Suppressor macrophage treated with lipopolysaccharide for 4 hours (primary cell): Measurements from ENCODE around the gene NEDD8.
"Not testable (repeated sequence)": the region's sequence is repeated elsewhere in the genome, so short reads cannot be mapped to it uniquely, and the experiment has no call there.

Experiments
- DNase-seq: peaks from one replicate; pipeline ENCODE4 v3.0.0-alpha.2; 2020

NEDD8 gene

DNA sequence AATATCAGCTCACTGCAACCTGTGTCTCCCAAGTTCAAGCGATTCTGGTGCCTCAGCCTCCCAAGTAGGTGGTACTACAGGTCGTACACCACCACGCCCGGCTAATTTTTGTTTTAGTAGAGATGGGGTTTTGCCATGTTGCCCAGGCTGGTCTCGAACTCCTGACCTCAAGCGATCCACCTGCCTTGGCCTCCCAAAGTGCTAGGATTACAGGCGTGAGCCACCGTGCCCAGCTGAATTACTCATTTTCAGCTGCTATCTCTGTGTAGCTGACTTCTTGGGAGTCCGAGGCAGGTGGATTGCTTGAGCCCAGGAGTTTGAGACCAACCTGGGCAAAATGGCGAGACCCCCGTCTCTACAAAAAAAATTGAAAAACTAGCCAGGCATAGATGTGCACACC lies 13.2 kb upstream of the NEDD8 start:
- DNase-seq: not testable (repeated sequence)

DNA sequence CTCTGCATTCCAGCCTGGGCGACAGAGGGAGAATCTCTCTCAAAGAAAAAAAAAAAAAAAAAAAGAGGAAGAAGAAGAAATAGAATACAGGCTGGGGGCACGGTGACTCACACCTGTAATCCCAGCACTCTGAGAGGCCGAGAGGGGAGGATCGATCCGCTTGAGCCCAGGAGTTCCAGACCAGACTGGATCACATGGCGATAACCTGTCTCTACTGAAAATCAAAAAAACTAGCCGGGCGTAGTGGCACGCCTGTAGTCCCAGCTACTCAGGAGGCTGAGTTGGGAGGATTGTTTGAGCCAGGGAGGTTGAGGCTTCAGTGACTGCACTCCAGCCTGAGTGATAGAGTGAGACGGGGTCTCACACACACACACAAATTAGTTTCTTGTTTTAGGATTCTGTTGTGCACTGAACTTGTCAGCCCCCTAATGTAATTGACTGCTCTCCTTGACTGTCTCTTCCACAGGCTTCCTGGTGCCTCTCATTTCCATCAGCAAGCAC lies 11.2 kb upstream of the NEDD8 start:
- peak; percentile 54 for DNase-seq

DNA sequence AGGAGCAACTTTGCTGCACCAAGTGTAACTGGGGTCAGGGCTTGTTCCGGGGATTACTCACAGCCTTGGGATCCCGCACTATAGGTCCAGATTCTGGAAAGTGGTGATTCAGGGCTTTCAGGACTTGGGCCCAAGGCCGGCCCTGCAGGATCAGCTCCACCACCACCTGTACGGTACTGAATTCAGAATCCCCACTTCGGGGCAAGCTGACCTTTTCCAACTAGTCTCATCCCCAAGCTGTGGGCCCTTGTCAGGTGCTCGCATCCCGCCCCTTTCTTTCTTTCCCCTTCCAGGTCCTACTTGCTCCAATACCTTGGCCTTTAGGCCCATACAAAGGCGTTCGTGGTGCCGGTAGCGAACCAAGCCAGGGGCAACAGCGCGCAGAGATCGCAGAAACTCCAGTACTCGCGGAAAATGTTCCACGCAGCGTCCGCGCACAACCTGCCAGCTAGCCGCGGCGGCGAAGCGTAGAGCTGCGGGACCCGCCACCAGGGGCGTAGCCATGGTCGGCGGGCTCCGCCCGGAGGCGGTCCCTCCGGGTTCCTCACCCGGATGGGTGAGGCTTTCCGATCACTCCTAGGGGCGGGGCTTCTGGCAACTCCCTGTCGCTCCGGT lies 9.8 kb upstream of the NEDD8 start:
- peak; percentile 96 for DNase-seq

- DNase-seq: no peak
Observed at GRCh38 chr14:24240110-24240918, 8.1 kb upstream of the NEDD8 start.

DNA sequence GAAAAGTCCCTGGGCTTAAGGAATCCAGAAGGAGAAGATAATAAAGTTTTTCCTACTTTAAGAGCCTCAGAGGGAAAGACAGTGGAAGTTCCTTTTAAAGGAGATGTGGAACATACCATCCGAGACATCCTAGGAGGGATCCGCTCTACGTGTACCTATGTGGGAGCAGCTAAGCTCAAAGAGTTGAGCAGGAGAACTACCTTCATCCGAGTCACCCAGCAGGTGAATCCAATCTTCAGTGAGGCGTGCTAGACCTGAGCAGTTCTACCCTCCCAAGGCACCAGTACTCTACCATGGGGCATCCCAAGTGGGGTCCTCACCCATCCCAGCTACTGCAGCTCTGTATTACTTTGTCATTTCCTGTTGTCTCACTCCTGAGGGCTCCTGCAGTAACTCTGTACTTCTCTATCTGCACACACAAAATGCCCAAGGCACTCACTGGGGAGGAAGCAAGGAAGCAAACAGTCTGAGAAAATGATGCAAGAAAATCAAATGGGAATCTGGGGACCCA lies 6.4 kb upstream of the NEDD8 start:
- no peak for DNase-seq

GRCh38 chr14:24238123-24238522 lies 6.0 kb upstream of the NEDD8 start:
- no peak for DNase-seq

- no peak for DNase-seq
Observed at GRCh38 chr14:24237463-24237955, 5.3 kb upstream of the NEDD8 start.

- DNase-seq: no peak
Observed at GRCh38 chr14:24236689-24237462, 4.7 kb upstream of the NEDD8 start.

DNA sequence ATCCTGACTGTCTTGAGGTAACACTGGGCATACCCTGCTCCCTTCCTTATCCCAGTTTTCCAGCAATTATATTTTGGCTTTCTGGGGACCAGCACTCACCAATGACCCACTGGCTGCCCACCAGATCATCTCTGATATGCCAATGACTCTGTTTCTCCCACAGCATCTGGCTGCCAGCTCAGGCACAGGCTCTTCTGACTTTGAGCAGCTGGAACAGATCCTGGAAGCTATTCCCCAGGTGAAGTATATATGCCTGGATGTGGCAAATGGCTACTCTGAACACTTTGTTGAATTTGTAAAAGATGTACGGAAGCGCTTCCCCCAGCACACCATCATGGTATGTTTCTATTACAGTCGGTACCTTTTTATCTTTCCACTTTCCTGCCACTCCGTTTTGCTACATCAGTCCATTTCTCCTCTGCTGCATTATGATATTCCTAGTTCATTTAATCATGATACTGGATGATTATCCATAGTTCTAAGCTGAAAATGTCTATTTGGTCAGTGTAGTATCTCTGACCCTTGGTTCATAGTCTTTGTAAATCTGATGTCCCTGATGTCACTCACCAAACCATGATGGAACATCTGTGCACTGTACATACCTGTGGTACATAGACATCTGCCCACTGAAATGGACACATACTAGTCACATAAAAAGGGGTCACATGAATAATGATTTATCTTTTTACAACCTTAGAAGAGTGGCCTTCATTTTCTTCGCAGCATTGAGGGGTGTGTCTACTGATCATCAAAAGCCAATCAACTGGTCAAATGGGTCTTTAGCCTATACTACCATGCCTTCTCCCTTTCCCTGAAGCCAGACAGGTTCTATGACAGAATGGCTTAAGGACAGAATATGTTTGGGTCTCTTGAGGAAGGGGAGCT lies 3.9 kb upstream of the NEDD8 start:
- DNase-seq: no peak

- no peak for DNase-seq
Observed at GRCh38 chr14:24234095-24235005, 2.2 kb upstream of the NEDD8 start.

- no peak for DNase-seq
Observed at GRCh38 chr14:24233538-24233866, 1.3 kb upstream of the NEDD8 start.

GRCh38 chr14:24232645-24233537 lies 724 bp upstream of the NEDD8 start, which contains the start of gene GMPR2:
TSS of gene GMPR2 (plus strand) at chr14:24232929. CDS start at chr14:24233254, 325 bp downstream.
- peak; percentile 32 for DNase-seq

DNA sequence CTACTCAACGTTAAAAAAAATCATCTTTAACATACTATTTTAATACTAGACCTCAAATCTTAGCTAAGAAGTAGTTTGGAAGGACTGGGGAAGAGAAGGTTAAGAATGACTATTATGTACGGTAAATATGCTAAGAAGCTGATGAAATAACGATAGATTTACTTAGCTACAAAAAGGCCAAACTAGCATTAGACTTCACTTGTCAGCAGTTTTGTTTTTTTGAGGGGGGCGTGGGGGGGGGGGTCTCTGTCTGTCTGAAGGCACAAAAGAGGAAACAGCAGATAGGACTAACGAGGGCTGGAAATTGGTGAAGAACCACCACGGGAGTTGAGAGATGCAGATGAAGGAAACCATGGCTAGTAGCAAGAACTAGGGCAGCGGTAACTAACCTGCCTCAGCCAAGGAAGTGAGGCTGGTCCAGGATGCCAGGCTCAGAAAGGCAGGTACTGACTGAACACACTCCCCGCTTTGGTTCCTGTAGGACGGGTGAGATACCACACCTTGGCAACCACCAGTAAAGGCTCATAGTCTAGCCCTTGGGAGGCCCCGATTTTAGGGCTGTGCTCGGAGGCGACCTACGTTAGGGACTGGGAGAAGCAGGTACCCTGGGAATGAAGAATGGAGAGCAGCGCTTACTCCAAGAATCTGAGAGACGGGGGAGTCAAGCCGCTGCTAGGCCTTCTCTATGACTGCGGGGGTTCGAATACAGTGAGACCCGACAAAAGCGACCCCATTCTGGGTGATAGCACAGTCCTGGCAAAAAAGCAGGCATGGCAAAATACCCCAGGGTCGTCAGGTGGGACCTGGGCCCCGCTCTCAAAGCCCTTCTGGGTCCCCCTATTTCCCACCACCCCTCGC lies 675 bp downstream of the NEDD8 start:
- DNase-seq: no peak

DNA sequence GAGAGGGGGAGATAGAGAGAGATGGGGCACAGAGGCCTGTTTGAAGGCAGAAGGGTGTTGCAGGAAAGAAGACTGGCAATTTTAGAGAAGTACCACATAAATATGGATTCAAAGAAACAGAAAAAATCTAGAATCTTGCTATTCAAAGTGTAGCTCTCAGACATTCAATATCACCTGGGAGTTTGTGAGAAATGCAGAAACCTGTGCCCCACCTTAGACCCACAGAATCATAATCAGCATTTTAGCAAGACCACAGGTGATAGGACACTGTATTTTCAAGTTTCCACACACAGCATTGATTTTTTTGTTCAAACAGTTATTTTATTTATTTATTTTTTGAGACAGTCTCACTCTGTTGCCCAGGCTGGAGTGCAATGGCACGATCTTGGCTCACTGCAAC lies 3.3 kb downstream of the NEDD8 start:
- no peak for DNase-seq

DNA sequence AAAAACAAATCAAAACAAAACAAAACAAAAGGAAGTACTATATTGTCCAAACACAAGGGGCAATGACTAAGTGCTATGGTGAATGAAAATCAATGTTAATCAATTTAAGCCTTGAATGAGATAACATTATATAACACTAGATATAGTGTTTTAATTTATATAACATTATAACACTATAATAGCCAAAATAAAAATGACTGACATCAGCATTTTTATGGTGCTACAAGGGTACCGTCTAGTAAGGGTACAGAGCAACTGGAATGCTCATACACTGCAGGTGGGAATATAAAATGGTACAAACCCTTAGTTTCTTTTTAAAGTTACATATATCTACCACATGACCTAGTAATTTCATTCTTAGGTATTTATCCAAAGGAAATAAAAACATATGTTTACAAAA lies 5.7 kb downstream of the NEDD8 start:
- no peak for DNase-seq

- no peak for DNase-seq
Observed at GRCh38 chr14:24224618-24225071, 7.5 kb downstream of the NEDD8 start.

- not testable (repeated sequence) for DNase-seq
Observed at GRCh38 chr14:24222987-24223386, 9.2 kb downstream of the NEDD8 start.

DNA sequence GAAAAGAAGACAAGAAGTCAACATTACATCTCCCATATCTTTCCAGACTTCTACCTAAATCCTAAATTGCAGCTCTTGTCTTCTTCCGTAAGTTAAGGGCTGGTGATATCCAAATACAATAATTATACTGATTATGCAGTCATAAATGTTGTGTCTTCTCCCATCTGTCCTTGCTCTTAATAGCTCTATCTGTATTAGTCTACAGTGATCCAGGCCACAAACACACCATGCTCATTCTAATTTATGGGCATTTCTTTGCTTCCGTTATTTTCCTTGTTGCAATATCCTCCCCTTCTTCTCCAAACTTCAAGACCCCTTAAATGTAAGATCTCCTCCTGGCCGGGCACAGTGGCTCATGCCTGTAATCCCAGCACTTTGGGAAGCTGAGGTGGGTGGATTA lies 12.6 kb downstream of the NEDD8 start:
- no peak for DNase-seq

DNA sequence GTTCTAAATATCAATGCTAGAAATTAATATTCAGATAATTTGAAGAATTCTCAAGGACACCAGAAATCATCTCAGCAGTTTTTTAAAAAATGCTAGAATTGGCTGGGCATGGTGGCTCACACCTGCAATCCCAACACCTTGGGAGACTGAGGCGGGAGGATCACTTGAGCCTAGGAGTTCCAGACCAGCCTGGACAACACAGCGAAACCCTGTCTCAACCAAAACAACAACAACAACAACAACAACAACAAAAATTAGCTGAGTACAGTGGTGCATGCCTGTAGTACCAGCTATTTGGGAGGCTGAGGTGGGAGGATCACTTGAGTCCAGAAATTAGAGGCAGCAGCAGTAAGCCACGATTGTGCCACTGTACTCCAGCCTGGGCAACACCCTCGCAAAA lies 13.1 kb downstream of the NEDD8 start:
- DNase-seq: no peak
